Measurements from ENCODE around the gene CACTIN. TPM values are rescaled to one million over a fixed set of nuclear protein-coding genes. Genes with fewer than 3 reads are reported as not detected.

The CACTIN gene
- total and polyA plus RNA-seq, 2 of the 8 experiments (the other 6 are each of a cell fraction or from before 2014, with no cell fraction given) = 25.8 to 29.9 TPM

DNA sequence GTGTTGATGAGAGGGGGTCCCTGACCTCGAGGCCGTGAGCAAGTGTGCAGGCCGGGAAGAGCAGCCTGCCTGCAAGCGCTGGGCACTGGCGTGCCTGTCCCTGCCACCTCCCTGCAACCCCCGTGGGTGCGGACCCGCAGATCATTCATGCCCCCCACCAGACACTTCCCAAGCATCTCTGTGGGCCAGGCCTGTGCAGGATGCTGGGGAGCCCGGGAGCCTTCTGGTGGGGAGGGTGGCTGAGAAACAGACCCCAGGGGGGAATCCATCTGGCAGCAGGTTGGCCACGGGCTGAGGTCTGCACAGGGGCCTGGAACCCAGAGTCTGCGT, 18.4 kb upstream of the CACTIN start (continued):
- TF ChIP-seq BCL11A (IDR thresholded peaks at IDR 0.05; ENCODE audit: low read depth in 2 of 2, low read length in 2 of 2) (no peak), EZH2 (IDR thresholded peaks at IDR 0.05; ENCODE audit: low read depth, low read length, severe bottlenecking) (no peak), HDAC2 (IDR thresholded peaks at IDR 0.05; ENCODE audit: borderline replicate concordance in 1 of 2, low read depth in 2 of 2, low read length in 2 of 2) (no peak), CREB1 (IDR thresholded peaks at IDR 0.05) (no peak), RBBP5 (IDR thresholded peaks at IDR 0.05; ENCODE audit: borderline replicate concordance, low read depth, low read length) (no peak)
